BLaER1 (cell line): ENCODE measurements around the gene LINGO3.

ENCODE experiments used
- H3K27ac ChIP-seq: shearing (Covaris generic); formaldehyde crosslinking; 2 replicates; pipeline ENCODE4 v1.8.1; 2022
- H3K27me3 ChIP-seq: shearing (Covaris generic); formaldehyde crosslinking; 2 replicates; pipeline ENCODE4 v1.8.1; 2022
- H3K36me3 ChIP-seq: shearing (Covaris generic); formaldehyde crosslinking; 2 replicates; pipeline ENCODE4 v1.8.1; 2022
- H3K4me1 ChIP-seq: shearing (Covaris generic); formaldehyde crosslinking; 2 replicates; pipeline ENCODE4 v1.8.1; 2022
- H3K4me2 ChIP-seq: shearing (Covaris generic); formaldehyde crosslinking; 2 replicates; pipeline ENCODE4 v1.8.1; 2022
- H3K4me3 ChIP-seq: shearing (Covaris generic); formaldehyde crosslinking; 2 replicates; pipeline ENCODE4 v1.8.1; 2022
- H3K9ac ChIP-seq: shearing (Covaris generic); formaldehyde crosslinking; 2 replicates; pipeline ENCODE4 v1.8.1; 2022
- H3K9me3 ChIP-seq: shearing (Covaris generic); formaldehyde crosslinking; 2 replicates; pipeline ENCODE4 v1.8.1; 2022
- H4K20me1 ChIP-seq: shearing (Covaris generic); formaldehyde crosslinking; 2 replicates; pipeline ENCODE4 v1.8.1; 2022
- Cebpa-rat ChIP-seq: shearing (Covaris generic); IDR thresholded peaks from 2 replicates; pipeline ENCODE4 v1.8.1; 2022

Gene LINGO3

DNA sequence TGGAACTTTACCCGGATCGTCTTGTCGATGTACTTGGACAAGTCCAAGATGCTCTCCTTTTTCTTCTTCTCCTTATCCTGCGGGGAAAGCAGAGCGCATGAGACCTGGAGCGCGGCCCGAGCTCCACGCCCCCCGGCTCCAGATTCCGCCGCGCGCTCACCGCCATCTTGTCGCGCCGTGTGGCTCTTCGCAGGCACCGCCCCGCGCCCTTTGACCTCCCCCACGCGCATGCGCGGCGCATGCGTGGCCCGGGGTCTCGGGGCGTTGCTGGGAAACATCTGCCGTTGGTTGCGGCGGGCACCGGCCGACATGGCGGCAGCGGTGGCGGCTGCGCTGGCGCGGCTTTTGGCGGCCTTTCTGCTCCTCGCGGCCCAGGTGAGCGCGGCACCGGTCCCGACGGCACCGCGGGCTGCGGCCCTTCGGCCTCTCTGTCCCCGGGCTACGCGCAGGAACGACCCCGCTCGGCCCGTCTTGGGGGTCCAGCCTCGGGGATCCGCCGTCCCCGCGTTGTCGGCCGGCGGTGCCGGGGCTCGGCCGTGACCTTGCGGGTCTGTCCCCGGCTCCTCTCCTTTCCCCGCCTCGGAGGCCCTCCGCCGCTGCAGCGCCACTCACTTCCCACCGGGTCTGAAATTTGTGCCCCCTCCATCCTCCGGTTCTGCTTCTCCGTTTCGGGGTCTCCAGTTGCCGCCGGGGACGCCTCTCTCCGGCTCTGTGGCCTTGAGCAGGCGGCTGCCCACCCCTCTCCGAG, 20.6 kb upstream of the LINGO3 start, which contains the start of the genes LSM7 and SPPL2B:
Gene LSM7 (minus strand): TSS at position 186 of the 748 bp plus-strand sequence. CDS start 20 bp downstream, at position 166.
Gene SPPL2B (plus strand): TSS at position 284 of the 748 bp plus-strand sequence. CDS start 26 bp downstream, at position 310.
- no peaks in the 10 kb centered on the region for H3K9me3 ChIP-seq
- H4K20me1 ChIP-seq: peaks cover 50% of the 10 kb centered on the region
- no peak for TF ChIP-seq Cebpa-rat
- H3K36me3 ChIP-seq: peaks cover 8% of the 10 kb centered on the region
- peaks cover 83% of the 10 kb centered on the region for H3K4me1 ChIP-seq
- H3K27ac ChIP-seq: peak within 1 kb of the TSS; percentile 95
- peak within 1 kb of the TSS; percentile 87 for H3K4me3 ChIP-seq
- H3K27me3 ChIP-seq: no peaks in the 10 kb centered on the region
- H3K4me2 ChIP-seq: peak within 1 kb of the TSS; percentile 97
- peak within 1 kb of the TSS; percentile 91 for H3K9ac ChIP-seq

DNA sequence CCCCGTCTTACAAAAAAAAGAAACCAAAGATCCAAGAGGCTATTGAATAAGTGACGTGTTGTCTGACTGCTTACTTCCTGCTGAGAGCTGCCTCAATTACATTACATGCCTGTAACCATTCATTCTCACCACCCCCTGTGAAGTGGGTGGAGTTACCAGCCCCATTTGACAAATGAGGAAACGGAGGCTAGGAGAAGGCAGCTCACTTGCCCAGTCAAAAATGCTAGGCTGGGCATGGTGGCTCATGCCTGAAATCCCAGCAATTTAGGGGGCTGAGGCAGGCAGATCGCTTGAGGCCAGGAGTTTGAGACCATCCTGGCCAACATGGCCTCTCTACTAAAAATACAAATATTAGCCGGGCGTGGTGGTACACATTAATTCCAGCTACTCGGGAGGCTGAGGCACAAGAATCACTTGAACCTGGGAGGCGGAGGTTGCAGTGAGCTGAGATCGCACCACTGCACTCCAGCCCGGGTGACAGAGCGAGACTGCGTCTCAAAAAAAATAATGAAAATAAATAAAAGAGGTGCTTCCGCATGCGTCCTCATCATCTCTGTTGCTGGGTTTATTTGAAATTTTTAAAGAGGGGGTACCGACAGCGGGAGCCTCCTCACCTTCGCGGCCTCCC, 19.9 kb upstream of the LINGO3 start:
- H3K36me3 ChIP-seq: peaks cover 15% of the 10 kb centered on the region
- no peaks in the 10 kb centered on the region for H3K9me3 ChIP-seq
- H3K4me1 ChIP-seq: peaks cover 83% of the 10 kb centered on the region
- H3K27ac ChIP-seq: peak overlapping the region; percentile 95
- TF ChIP-seq Cebpa-rat: no peak
- H4K20me1 ChIP-seq: peaks cover 50% of the 10 kb centered on the region
- H3K9ac ChIP-seq: peak overlapping the region; percentile 91
- peak overlapping the region; percentile 87 for H3K4me3 ChIP-seq
- H3K4me2 ChIP-seq: peak overlapping the region; percentile 97
- no peaks in the 10 kb centered on the region for H3K27me3 ChIP-seq

DNA sequence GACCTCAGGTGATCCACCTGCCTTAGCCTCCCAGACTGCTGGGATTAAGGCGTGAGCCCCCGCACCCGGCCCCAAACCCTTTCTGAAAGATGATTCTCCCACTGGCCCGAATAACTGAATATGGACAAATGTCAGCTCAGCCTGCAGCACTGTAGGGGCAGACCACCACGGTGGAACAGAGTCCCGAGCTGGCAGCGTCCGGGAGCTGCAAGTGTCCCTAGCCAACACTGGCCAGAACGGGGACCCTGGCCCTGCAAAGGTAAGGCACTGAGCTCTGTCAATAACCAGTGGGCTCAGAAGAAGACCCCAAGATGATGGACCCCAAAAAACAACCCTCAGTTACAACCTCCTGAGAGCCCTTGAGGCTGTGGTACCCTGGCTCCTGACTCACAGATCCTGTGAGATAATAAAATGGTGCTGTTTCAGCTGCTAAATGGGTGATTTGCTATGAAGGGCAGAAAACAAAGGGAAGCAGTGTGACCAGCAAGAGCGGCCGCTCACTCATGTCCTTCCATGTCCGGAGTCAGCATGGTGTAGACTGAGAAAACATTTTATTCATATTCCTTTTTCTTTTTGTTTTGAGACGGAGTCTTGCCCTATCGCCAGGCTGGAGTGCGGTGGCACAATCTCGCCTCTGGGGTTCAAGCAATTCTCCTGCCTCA, 18.9 kb upstream of the LINGO3 start:
- H3K4me3 ChIP-seq: peak overlapping the region; percentile 87
- no peak for TF ChIP-seq Cebpa-rat
- peak overlapping the region; percentile 97 for H3K4me2 ChIP-seq
- H3K4me1 ChIP-seq: peaks cover 87% of the 10 kb centered on the region
- H3K27ac ChIP-seq: peak overlapping the region; percentile 95
- peak overlapping the region; percentile 91 for H3K9ac ChIP-seq
- H3K9me3 ChIP-seq: no peaks in the 10 kb centered on the region
- peaks cover 25% of the 10 kb centered on the region for H3K36me3 ChIP-seq
- H3K27me3 ChIP-seq: no peaks in the 10 kb centered on the region
- H4K20me1 ChIP-seq: peaks cover 54% of the 10 kb centered on the region

DNA sequence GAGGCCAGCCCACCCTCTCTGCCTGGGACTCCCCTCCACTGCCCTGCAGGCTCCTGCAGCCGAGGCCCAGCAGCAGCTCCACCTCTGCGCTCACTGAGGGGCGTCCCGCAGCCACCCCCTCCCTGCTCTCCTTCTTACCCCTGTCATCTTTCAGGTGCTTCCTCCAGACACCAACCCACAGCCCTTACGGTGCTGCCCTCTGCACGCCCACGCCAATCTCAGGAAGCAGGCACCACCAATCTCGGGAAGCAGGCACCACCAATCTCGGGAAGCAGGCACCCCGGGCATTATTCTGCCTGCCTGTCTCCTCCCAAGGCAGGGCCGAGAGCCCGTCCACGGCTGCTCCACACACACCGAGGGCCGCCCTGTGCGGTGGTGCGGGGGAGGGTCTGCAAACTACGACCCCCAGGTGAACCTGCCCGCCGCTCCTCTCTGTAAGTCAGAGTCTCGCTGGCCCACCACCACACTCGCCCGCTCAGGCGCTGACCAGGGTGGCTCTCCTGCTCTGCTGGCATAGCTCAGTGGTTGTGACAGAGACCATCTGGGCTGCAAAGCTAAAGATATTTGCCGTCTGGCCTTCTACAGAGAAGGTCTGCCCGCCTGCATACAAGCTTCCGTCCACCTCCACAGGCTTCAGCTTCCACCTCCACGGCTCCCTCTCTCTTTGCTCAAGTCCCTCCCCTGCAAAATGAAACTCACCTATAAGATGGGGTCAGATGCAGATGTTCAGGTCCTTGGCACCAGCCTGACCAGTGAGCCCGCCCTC, 17.5 kb upstream of the LINGO3 start:
- Histone ChIP-seq H3K4me1 (peaks cover 86% of the 10 kb centered on the region), H3K9me3 (no peaks in the 10 kb centered on the region), H3K27me3 (no peaks in the 10 kb centered on the region), H3K36me3 (peaks cover 37% of the 10 kb centered on the region), H3K4me2 (peak overlapping the region; percentile 97), H3K9ac (peak overlapping the region; percentile 75), H4K20me1 (peaks cover 62% of the 10 kb centered on the region), H3K27ac (peak overlapping the region; percentile 95), H3K4me3 (peak overlapping the region; percentile 63)
- no peak for TF ChIP-seq Cebpa-rat

DNA sequence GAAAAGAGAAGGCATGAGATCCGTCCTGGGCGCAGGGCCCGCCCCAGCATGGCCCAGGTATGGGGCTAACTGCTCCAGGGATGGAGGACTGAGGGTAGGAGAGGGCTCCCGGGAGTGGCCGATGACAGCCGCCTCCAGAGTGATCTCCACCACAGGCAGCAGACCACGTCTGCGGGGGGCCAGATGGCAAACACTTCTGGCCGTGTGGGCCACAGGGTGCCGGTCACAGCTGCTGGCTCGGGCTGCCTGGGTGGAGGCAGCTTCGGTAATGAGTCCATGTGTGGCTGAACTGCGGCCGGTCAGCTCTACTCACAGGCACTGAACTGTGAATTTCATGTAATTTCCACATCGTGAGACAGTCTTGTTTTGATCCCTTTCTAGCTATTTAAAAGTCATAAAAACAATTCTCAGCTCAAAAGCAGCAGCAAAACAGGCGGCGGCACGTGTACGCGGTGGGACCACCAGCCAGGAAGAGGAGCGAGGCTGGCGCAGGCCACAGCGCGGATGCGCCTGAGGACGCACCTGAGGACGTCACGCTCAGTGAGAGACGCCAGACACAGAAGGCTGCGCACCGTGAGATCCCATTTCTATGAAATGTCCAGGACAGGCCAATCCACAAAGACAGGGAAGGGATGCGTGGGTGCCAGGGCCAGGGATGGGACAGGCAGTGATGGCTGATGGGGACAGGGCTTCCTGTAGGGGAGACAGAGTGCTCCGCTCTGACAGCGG, 16.4 kb upstream of the LINGO3 start:
- peak overlapping the region; percentile 75 for H3K9ac ChIP-seq

DNA sequence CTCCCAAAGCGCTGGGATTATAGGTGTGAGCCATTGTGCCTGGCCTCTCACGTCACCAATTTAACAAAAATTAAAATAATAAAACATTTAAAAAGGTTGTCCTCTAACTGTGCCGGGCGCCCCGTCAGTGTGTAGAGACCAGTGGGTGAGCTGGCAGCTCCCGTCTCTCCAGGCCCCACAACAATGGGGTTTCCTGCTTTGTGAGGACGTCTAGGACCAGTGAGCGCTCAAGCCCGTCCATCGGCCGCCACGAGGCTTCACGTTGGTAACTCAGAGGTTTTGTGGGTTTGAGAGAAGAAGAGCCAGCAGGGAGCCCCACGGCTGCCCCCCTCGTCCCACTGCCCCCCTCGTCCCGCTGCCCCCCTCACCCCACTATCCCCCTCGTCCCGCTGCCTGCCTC, 15.8 kb upstream of the LINGO3 start:
- Histone ChIP-seq H3K9me3 (no peaks in the 10 kb centered on the region), H3K4me1 (peaks cover 90% of the 10 kb centered on the region), H3K27ac (peak overlapping the region; percentile 95), H3K27me3 (no peaks in the 10 kb centered on the region), H3K9ac (peak overlapping the region; percentile 75), H3K4me3 (peak overlapping the region; percentile 63), H3K36me3 (peaks cover 37% of the 10 kb centered on the region), H3K4me2 (peak overlapping the region; percentile 97), H4K20me1 (peaks cover 62% of the 10 kb centered on the region)
- TF ChIP-seq Cebpa-rat: no peak

More for the DNA sequence above, 16.4 kb upstream of the LINGO3 start:
- H3K36me3 ChIP-seq: peaks cover 37% of the 10 kb centered on the region
- peak overlapping the region; percentile 95 for H3K27ac ChIP-seq
- H3K4me1 ChIP-seq: peaks cover 86% of the 10 kb centered on the region
- peak overlapping the region; percentile 63 for H3K4me3 ChIP-seq
- TF ChIP-seq Cebpa-rat: no peak
- H4K20me1 ChIP-seq: peaks cover 62% of the 10 kb centered on the region
- H3K27me3 ChIP-seq: no peaks in the 10 kb centered on the region
- H3K4me2 ChIP-seq: peak overlapping the region; percentile 97
- H3K9me3 ChIP-seq: no peaks in the 10 kb centered on the region

DNA sequence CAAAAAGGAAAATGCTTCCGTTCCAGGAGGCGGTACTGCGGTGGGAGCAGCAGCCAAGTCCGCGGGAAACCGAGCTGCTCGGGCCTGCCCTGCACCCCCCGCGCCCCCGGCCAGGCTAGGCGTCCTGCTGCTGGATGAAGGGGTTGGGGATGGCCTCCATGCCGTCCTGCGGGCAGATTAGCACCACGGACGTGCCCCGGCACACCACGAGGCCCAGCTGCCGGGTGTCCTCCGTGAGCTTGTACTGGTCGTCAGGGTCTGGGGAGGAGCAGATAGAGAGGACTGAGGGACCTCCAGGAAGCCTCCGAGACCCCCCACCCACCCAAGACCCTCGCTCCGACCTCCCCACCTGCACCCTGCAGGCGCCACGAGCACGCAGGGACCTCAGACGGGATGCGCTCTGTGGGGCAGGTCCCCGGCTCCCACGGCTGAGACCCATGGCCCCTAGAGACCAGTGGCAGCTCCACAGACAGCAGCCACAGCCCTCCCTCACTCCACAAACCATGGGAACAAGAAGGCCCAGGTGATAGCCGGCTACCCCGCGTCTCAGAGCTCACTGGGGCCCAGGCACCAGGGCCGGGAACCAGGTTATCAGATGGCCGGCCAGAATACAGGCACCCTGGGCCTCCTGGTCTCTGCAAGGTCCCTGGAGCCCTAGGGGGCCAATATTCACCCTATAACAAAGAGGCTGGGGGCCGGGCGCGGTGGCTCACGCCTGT, 13.8 kb upstream of the LINGO3 start:
- peaks cover 54% of the 10 kb centered on the region for H4K20me1 ChIP-seq
- peaks cover 37% of the 10 kb centered on the region for H3K36me3 ChIP-seq
- no peaks in the 10 kb centered on the region for H3K9me3 ChIP-seq
- H3K27ac ChIP-seq: no peak overlapping the region
- H3K9ac ChIP-seq: no peak overlapping the region
- TF ChIP-seq Cebpa-rat: no peak
- peak overlapping the region; percentile 97 for H3K4me2 ChIP-seq
- no peaks in the 10 kb centered on the region for H3K27me3 ChIP-seq
- no peak overlapping the region; the same call in 1 of the 2 replicates for H3K4me3 ChIP-seq
- peaks cover 98% of the 10 kb centered on the region for H3K4me1 ChIP-seq

DNA sequence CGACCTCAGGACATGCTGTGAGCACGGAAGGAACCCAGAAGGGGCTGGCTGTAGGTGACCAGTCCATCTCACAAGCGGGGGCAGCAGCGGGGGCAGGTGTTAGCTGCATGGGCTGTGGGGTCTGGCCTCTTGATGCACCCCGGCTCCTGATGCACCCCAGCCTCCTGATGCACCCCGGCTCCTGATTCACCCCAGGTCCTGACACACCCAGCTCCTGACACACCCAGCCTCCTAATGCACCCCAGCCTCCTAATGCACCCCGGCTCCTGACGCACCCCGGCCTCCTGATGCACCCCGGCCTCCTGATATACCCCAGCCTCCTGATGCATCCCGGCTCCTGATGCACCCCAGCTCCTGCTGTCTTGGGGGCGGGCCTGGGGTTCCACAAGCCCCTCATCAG, 13.0 kb upstream of the LINGO3 start:
- peaks cover 36% of the 10 kb centered on the region for H3K36me3 ChIP-seq
- peaks cover 52% of the 10 kb centered on the region for H4K20me1 ChIP-seq
- H3K4me2 ChIP-seq: peak overlapping the region; percentile 97
- no peaks in the 10 kb centered on the region for H3K27me3 ChIP-seq
- TF ChIP-seq Cebpa-rat: no peak
- H3K4me3 ChIP-seq: no peak overlapping the region
- H3K9ac ChIP-seq: no peak overlapping the region
- H3K4me1 ChIP-seq: peaks cover 98% of the 10 kb centered on the region
- H3K9me3 ChIP-seq: no peaks in the 10 kb centered on the region
- H3K27ac ChIP-seq: no peak overlapping the region
